K562 (cell line): ENCODE results near the gene DNAJC8. TPM values are rescaled to one million over a fixed set of nuclear protein-coding genes. Genes with fewer than 3 reads are reported as not detected.

ENCODE experiments used
- ARID2 ChIP-seq: fragments of 450-650 bp; IDR thresholded peaks from 2 replicates; pipeline ENCODE4 v1.6.1; 2017; ENCODE audit warnings: antibody characterized with exemption, mild to moderate bottlenecking
- MEIS2 ChIP-seq: fragments of 450-650 bp; IDR thresholded peaks from 2 replicates; pipeline ENCODE4 v1.6.1; 2014; ENCODE audit warnings: mild to moderate bottlenecking; ENCODE audit not compliant: partially characterized antibody
- POLR2A ChIP-seq: fragments of 450-650 bp; conservative IDR thresholded peaks from 2 replicates; pipeline ENCODE4 v1.6.1; 2016
- TARDBP ChIP-seq: fragments of 450-650 bp; IDR thresholded peaks from 2 replicates; pipeline ENCODE4 v1.6.1; 2016
- polyA plus RNA-seq, 8 experiments: library from polyadenylated mRNA; depleted of rRNA in 4 of 8; stranded (reverse) in 5 of 8; unstranded in 3 of 8; fragments of >200 nt; fragmentation: Nextera tagmentation in 2 of 8; fragmentation: Illumina TruSeq in 1 of 8; extraction: Ambion mirVana in 2 of 8; extraction: Trizol in 1 of 8; gene quantifications; 2 replicates each; pipeline versions ENCODE4 v1.2.1 to v1.2.3, GENCODE V29; 2011 to 2014; ENCODE audit warnings: inconsistent platforms in 1 of 8, missing spikeins in 1 of 8
- total RNA-seq, 7 experiments: library from RNA; depleted of rRNA in 6 of 7; stranded (reverse); fragments of >200 nt in 6 of 7; fragmentation: Illumina TruSeq in 2 of 7; extraction: Trizol in 2 of 7; gene quantifications; 2 replicates each; pipeline versions ENCODE4 v1.2.1 to v1.2.3, GENCODE V29; 2011 to 2021; ENCODE audit warnings: low replicate concordance in 1 of 7
- TF ChIP-seq, protein P1 (sequence below), 2 experiments: fragments of 450-650 bp in 1 of 2; sonication (generic) in 1 of 2; formaldehyde crosslinking in 1 of 2; IDR thresholded peaks; 2 replicates each; pipeline versions ENCODE4 v1.7.1 to v1.9.0; 2016 to 2022; ENCODE audit warnings: inconsistent platforms in 1 of 2, mild to moderate bottlenecking in 1 of 2, missing genetic modification reagents in 1 of 2

Gene DNAJC8
- total and polyA plus RNA-seq, 9 of the 15 experiments (the other 6 are each of a cell fraction or from before 2014, with no cell fraction given), result 143 to 508 (median 209) TPM

DNA sequence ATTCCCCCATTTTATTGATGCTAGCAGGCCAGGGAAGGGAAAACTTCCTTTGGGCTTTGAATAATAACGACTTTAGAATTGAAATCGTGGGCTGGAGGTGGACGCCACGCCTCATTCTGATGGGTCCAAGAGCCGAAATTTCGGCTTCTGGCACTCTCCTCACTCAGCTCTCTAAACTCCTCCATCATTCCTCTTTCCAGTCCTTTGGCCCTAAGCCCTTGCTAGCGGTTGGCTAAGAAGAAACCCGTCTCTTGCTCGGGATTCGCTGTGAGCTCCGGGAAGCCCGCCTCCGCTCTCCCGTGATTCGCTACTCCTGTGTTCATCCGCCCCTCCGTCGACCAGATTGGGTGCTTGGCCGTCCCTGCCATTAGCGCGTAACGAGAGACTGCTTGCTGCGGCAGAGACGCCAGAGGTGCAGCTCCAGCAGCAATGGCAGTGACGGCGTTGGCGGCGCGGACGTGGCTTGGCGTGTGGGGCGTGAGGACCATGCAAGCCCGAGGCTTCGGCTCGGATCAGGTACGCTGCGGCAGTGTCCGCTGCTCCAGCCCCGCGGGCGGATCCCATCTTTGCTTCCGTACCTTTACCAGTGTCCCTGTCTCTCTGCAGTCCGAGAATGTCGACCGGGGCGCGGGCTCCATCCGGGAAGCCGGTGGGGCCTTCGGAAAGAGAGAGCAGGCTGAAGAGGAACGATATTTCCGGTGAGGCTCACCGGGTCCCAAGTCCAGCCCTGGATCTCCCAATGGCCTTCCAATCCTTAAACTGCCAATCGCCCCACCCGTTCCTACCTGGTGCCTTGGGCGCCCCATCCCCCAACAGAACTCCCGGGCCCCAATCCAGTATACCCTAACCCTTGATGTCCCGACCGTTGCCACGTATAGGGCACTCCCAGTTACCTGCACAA is 3.2 kb upstream of the DNAJC8 start, which contains the start of gene ATP5IF1 (continued):
- TF ChIP-seq, protein P1, sequence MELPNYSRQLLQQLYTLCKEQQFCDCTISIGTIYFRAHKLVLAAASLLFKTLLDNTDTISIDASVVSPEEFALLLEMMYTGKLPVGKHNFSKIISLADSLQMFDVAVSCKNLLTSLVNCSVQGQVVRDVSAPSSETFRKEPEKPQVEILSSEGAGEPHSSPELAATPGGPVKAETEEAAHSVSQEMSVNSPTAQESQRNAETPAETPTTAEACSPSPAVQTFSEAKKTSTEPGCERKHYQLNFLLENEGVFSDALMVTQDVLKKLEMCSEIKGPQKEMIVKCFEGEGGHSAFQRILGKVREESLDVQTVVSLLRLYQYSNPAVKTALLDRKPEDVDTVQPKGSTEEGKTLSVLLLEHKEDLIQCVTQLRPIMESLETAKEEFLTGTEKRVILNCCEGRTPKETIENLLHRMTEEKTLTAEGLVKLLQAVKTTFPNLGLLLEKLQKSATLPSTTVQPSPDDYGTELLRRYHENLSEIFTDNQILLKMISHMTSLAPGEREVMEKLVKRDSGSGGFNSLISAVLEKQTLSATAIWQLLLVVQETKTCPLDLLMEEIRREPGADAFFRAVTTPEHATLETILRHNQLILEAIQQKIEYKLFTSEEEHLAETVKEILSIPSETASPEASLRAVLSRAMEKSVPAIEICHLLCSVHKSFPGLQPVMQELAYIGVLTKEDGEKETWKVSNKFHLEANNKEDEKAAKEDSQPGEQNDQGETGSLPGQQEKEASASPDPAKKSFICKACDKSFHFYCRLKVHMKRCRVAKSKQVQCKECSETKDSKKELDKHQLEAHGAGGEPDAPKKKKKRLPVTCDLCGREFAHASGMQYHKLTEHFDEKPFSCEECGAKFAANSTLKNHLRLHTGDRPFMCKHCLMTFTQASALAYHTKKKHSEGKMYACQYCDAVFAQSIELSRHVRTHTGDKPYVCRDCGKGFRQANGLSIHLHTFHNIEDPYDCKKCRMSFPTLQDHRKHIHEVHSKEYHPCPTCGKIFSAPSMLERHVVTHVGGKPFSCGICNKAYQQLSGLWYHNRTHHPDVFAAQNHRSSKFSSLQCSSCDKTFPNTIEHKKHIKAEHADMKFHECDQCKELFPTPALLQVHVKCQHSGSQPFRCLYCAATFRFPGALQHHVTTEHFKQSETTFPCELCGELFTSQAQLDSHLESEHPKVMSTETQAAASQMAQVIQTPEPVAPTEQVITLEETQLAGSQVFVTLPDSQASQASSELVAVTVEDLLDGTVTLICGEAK (IDR thresholded peaks at IDR 0.05), result no peak
- TF ChIP-seq, protein P1 (CRISPR knock-in tag; IDR thresholded peaks at IDR 0.05), result no peak
- peak; percentile 1 for TF ChIP-seq MEIS2
- peak; percentile 98 for TF ChIP-seq POLR2A
- TF ChIP-seq TARDBP, result peak; percentile 40; the same call in 1 of the 2 replicates
- TF ChIP-seq ARID2, result no peak
